Body of pancreas (tissue), 4 donors: Measurements from ENCODE around the gene ELOVL7.

ENCODE experiments used
- POLR2A ChIP-seq, 3 donors: fragments of 450-650 bp; IDR thresholded peaks; one replicate each; pipeline ENCODE4 v1.6.1; 2016; ENCODE audit warnings: antibody characterized with exemption in 3 of 3, mild to moderate bottlenecking in 2 of 3
- TF ChIP-seq, protein P1 (sequence below), 7 experiments: fragments of 450-650 bp in 4 of 7; fragments of 200-600 bp in 3 of 7; sonication (generic) in 3 of 7; IDR thresholded peaks; one replicate each; pipeline ENCODE4 v1.5.1; 2016 to 2019; ENCODE audit warnings: antibody characterized with exemption in 7 of 7

DNA sequence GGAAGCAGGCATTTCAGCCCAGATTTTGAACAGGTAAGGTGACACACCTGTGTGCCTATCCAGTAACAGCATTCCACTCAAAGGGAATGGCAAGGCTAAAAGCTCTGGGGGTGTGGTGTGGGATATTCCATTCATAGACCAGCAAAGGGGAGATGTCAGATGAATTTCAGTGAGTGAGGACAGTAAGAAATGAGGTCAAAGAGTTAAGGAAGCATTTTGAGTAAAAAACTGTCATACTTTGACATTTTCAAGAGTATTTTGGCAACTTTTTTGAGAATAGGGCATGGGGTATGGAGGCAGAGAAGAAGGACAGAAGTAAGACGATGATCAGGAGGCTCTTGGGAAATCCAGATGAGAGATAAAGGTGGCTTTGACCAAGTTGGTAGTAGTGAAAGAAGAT lies 2.2 kb upstream of the ELOVL7 start:
- TF ChIP-seq, protein P1, sequence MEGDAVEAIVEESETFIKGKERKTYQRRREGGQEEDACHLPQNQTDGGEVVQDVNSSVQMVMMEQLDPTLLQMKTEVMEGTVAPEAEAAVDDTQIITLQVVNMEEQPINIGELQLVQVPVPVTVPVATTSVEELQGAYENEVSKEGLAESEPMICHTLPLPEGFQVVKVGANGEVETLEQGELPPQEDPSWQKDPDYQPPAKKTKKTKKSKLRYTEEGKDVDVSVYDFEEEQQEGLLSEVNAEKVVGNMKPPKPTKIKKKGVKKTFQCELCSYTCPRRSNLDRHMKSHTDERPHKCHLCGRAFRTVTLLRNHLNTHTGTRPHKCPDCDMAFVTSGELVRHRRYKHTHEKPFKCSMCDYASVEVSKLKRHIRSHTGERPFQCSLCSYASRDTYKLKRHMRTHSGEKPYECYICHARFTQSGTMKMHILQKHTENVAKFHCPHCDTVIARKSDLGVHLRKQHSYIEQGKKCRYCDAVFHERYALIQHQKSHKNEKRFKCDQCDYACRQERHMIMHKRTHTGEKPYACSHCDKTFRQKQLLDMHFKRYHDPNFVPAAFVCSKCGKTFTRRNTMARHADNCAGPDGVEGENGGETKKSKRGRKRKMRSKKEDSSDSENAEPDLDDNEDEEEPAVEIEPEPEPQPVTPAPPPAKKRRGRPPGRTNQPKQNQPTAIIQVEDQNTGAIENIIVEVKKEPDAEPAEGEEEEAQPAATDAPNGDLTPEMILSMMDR (IDR thresholded peaks at IDR 0.05) = no peak
- no peak for TF ChIP-seq POLR2A (IDR thresholded peaks at IDR 0.05)
